Naive thymus-derived CD4-positive, alpha-beta T cell (primary cell): ENCODE measurements around the gene USP43. TPM values are rescaled to one million over a fixed set of nuclear protein-coding genes. Genes with fewer than 3 reads are reported as not detected.
A peak's percentile ranks its signal among the peaks of the same experiment; 100 is the strongest.
"Not testable (repeated sequence)": the region's sequence is repeated elsewhere in the genome, so short reads cannot be mapped to it uniquely, and the experiment has no call there.

Source experiments
- ATAC-seq: fragments of 150-1000 bp; cut with Tn5 transposase; 2 replicates; pipeline ENCODE4 v1.10.0; 2021; ENCODE audit warnings: mild to moderate bottlenecking, moderate library complexity
- CTCF ChIA-PET: fragments of 350-600 bp; sonication (Branson Sonifier 250); formaldehyde crosslinking; loops from one replicate; lab custom pipeline; 2021; ENCODE audit warnings: antibody characterized with exemption; lab: Charles Lee
- POLR2A ChIA-PET: fragments of 350-600 bp; sonication (Branson Sonifier 250); formaldehyde crosslinking; loops from one replicate; lab custom pipeline; 2021; ENCODE audit warnings: antibody characterized with exemption, inconsistent platforms; lab: Charles Lee
- DNase-seq, 9 donors: peaks; one replicate each; pipeline versions ENCODE4 v3.0.0 to v3.0.0-alpha.2; 2020 to 2022; ENCODE audit warnings: mixed read lengths in 1 of 9
- H3K27ac ChIP-seq: one replicate; pipeline ENCODE4 v1.7.0; 2013; ENCODE audit warnings: mild to moderate bottlenecking, low read depth, low read length, moderate library complexity
- H3K27me3 ChIP-seq, 2 donors: one replicate each; pipeline ENCODE4 v1.7.0; 2013; ENCODE audit warnings: low read length in 2 of 2, mild to moderate bottlenecking in 2 of 2, moderate library complexity in 2 of 2; ENCODE audit not compliant: control insufficient read depth in 2 of 2, insufficient read depth in 2 of 2
- H3K36me3 ChIP-seq, 3 experiments: 1 replicate in 2 of 3; 2 replicates in 1 of 3; pipeline ENCODE4 v1.7.0; 2013; ENCODE audit warnings: low read length in 3 of 3, mild to moderate bottlenecking in 3 of 3, moderate library complexity in 1 of 3; ENCODE audit not compliant: insufficient read depth in 3 of 3, control insufficient read depth in 2 of 3
- H3K4me1 ChIP-seq, 2 donors: one replicate each; pipeline ENCODE4 v1.7.0; 2013; ENCODE audit warnings: low read length in 2 of 2, mild to moderate bottlenecking in 2 of 2, moderate library complexity in 1 of 2; ENCODE audit not compliant: control insufficient read depth in 2 of 2, insufficient read depth in 2 of 2
- H3K4me3 ChIP-seq: 2 replicates; pipeline ENCODE4 v1.7.0; 2013; ENCODE audit warnings: mild to moderate bottlenecking, low read length
- H3K9me3 ChIP-seq, 3 experiments: 1 replicate in 2 of 3; 2 replicates in 1 of 3; pipeline ENCODE4 v1.7.0; 2013; ENCODE audit warnings: low read length in 3 of 3; ENCODE audit not compliant: control insufficient read depth in 2 of 3
- H3K27ac Mint-ChIP-seq, 9 donors: one replicate each; pipeline ENCODE4 v1.8.0; 2020 to 2022; ENCODE audit warnings: mixed read lengths in 9 of 9, mild to moderate bottlenecking in 8 of 9, moderate library complexity in 5 of 9, inconsistent platforms in 2 of 9
- H3K27me3 Mint-ChIP-seq, 5 donors: one replicate each; pipeline ENCODE4 v1.8.0; 2021 to 2022; ENCODE audit warnings: mixed read lengths in 5 of 5, mild to moderate bottlenecking in 1 of 5
- H3K36me3 Mint-ChIP-seq, 5 donors: one replicate each; pipeline ENCODE4 v1.8.0; 2020 to 2022; ENCODE audit warnings: mixed read lengths in 5 of 5, mild to moderate bottlenecking in 3 of 5, inconsistent platforms in 1 of 5
- H3K4me1 Mint-ChIP-seq, 7 donors: one replicate each; pipeline ENCODE4 v1.8.0; 2020 to 2022; ENCODE audit warnings: mixed read lengths in 7 of 7, mild to moderate bottlenecking in 3 of 7, inconsistent platforms in 1 of 7
- H3K4me3 Mint-ChIP-seq, 10 donors: one replicate each; pipeline ENCODE4 v1.8.0; 2020 to 2022; ENCODE audit warnings: mild to moderate bottlenecking in 10 of 10, mixed read lengths in 10 of 10, moderate library complexity in 6 of 10, inconsistent platforms in 2 of 10
- H3K9me3 Mint-ChIP-seq, 11 donors: one replicate each; pipeline ENCODE4 v1.8.0; 2020 to 2022; ENCODE audit warnings: mixed read lengths in 11 of 11, mild to moderate bottlenecking in 4 of 11, inconsistent platforms in 1 of 11, moderate library complexity in 1 of 11
- intact Hi-C, 2 donors: fragments of 100-400 bp; cut with micrococcal nuclease; formaldehyde crosslinking; loops; one replicate each; pipeline ENCODE4 v1.15.1; 2023
- polyA plus RNA-seq, 2 donors: library from polyadenylated mRNA; unstranded; fragments of 300-500 nt; fragmentation: Illumina TruSeq; gene quantifications; one replicate each; pipeline ENCODE4 v1.2.3, GENCODE V29; 2021
- total RNA-seq, 6 experiments: library from RNA in 5 of 6; stranded (reverse) in 5 of 6; gene quantifications; 1 replicate in 5 of 6; 2 replicates in 1 of 6; pipeline ENCODE4 v1.2.3 and lab custom pipeline; 2021 to 2026

USP43 gene
- total and polyA plus RNA-seq, 7 experiments from 2014 or later, result 0.27 to 1.0 TPM; not detected in 5

DNA sequence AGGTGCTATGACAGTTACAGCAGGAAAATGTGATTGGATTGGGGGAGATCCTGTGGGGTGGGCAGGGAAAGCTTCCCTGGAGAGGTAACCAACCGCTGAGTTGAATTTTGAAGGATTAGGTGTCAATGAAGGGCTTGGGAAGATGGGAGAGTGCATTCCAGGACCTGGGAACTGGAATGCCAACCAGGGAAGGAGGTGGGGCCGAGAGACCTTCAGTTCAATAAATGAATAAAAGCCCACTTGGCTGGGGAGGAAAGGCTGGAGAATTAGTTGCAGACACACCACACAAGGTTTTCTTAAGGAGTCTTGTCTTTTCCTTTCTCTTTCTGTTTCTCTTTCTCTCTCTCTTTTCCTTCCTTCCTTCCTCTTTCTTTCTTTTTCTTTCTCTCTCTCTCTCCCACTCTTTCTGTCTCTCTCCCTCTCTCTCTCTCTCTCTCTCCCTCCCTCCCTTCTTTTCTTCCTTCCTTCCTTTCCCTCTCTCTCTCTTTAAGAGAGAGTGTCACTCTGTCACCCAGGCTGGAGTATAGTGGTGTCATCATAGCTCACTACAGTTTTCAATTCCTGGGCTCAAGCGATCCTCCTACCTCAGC lies 3.3 kb downstream of the USP43 start:
- ATAC-seq (no peak), DNase-seq (no peak)
- intact Hi-C loops, result no loop called here
- Histone ChIP-seq H3K27me3 (peaks cover 0 to 14% of the 10 kb centered on the region in 2 donors), H3K27ac (no peak overlapping the region), H3K4me3 (no peak overlapping the region), H3K9me3 (no peaks in the 10 kb centered on the region), H3K4me1 (peaks cover 0 to 3% of the 10 kb centered on the region in 2 donors), H3K36me3 (no peaks in the 10 kb centered on the region)
- Mint-ChIP-seq H3K9me3 (peaks cover 0 to 4% (median 0%) of the 10 kb centered on the region in 11 donors), H3K4me3 (peak overlapping the region in 2 of 10 donors; percentile 1 to 14), H3K27ac (no peak overlapping the region), H3K27me3 (peaks cover 49 to 61% (median 58%) of the 10 kb centered on the region in 5 donors), H3K4me1 (peaks cover 0 to 20% (median 15%) of the 10 kb centered on the region in 7 donors), H3K36me3 (peaks cover 0 to 5% (median 0%) of the 10 kb centered on the region in 5 donors)
- POLR2A ChIA-PET, result no interaction called here
- CTCF ChIA-PET, result no interaction called here

DNA sequence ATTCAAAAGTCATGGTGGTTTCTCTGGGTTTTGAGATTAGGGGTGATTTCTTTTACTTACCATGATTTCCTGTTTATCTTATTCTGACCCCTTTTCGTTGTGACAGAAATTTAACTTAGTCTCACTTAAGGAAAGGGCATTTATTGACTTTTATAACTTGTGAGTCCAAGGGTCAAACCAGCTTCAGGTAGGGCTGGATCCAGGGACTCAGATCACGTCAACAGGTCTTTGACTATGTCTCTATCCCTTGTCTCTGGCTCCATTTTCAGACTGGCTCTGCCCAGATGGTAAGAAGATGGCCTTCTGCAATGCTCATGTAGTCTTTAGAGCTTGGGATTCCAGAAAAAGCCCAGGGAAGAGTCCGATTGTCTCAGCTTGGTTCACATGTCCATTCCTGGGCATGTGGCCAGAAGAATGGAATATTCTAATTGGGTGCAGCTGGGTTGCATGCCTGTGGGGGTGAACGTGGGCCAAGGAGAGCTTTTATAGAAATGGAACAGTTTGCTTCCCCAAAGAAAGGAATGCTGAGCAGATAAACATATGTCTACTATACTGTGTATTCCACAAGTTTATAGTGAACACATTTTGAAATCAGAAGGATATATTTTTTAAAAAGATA lies 13.4 kb downstream of the USP43 start:
- Mint-ChIP-seq H3K4me1 (no peaks in the 10 kb centered on the region), H3K36me3 (no peaks in the 10 kb centered on the region), H3K4me3 (no peak overlapping the region), H3K9me3 (peaks cover 0 to 2% (median 0%) of the 10 kb centered on the region in 11 donors), H3K27me3 (peaks cover 2 to 20% (median 15%) of the 10 kb centered on the region in 5 donors), H3K27ac (no peak overlapping the region)
- Histone ChIP-seq H3K4me3 (no peak overlapping the region), H3K27me3 (no peaks in the 10 kb centered on the region), H3K27ac (no peak overlapping the region), H3K36me3 (no peaks in the 10 kb centered on the region), H3K4me1 (no peaks in the 10 kb centered on the region), H3K9me3 (no peaks in the 10 kb centered on the region)
- ChIA-PET POLR2A (no interaction called here), CTCF (no interaction called here)
- DNase-seq (no peak), ATAC-seq (no peak)
- intact Hi-C loops, result loop anchor here in 1 of 2 donors (10.0 kb wide), 1 partner anchor 84 kb away; the partner anchor contains the start of genes CFAP52 and STX8

DNA sequence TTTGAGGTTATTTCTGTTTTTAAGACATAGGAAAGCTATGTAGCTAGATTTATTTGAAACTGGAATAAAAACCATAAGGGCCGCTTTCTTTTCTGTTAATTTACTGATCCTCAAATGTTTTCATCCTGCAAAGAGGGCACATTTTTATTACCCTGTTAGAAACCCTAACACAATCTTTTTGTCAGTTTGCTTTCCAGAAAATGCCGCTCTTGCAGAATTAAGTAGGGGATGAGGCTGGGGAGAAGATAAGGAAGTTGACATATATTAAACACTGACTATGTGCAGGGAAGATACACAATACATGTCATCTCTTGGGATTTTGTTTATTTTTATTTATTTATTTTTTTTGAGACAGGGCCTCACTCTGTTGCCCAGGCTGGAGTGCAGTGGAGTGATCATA lies 15.7 kb downstream of the USP43 start:
- Histone ChIP-seq H3K4me1 (no peaks in the 10 kb centered on the region), H3K9me3 (no peaks in the 10 kb centered on the region), H3K4me3 (no peak overlapping the region), H3K36me3 (no peaks in the 10 kb centered on the region), H3K27me3 (no peaks in the 10 kb centered on the region), H3K27ac (no peak overlapping the region)
- peaks cover 0 to 4% (median 0%) of the 10 kb centered on the region in 11 donors for H3K9me3 Mint-ChIP-seq
- DNase-seq (no peak), ATAC-seq (no peak)
- H3K36me3 Mint-ChIP-seq, result no peaks in the 10 kb centered on the region
- no peak overlapping the region for H3K4me3 Mint-ChIP-seq
- intact Hi-C loops, result no loop called here
- ChIA-PET POLR2A (no interaction called here), CTCF (no interaction called here)
- H3K4me1 Mint-ChIP-seq, result peaks cover 0 to 4% (median 0%) of the 10 kb centered on the region in 7 donors
- H3K27me3 Mint-ChIP-seq, result peaks cover 2 to 18% (median 10%) of the 10 kb centered on the region in 5 donors
- no peak overlapping the region for H3K27ac Mint-ChIP-seq

DNA sequence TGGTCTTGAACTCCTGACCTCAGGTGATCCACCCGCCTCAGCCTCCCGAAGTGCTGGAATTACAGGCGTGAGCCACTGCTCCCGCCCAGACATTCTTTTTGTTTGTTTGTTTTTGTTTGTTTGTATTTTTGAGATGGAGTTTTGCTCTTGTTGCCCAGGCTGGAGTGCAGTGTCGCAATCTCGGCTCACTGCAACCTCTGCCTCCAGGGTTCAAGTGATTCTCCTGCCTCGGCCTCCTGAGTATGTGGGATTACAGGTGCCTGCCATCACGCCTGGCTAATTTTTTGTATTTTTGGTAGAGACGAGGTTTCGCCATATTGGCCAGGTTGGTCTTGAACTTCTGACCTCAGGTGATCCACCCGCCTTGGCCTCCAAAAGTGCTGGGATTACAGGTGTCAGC lies 18.2 kb downstream of the USP43 start:
- H3K27me3 Mint-ChIP-seq, result peaks cover 4 to 23% (median 9%) of the 10 kb centered on the region in 5 donors
- H3K4me1 Mint-ChIP-seq, result peaks cover 0 to 13% (median 6%) of the 10 kb centered on the region in 7 donors
- H3K27ac Mint-ChIP-seq, intact Hi-C loops, H3K27me3 ChIP-seq, H3K4me1 ChIP-seq, CTCF ChIA-PET, ATAC-seq, H3K36me3 Mint-ChIP-seq, DNase-seq, H3K36me3 ChIP-seq, H3K27ac ChIP-seq, H3K4me3 ChIP-seq, POLR2A ChIA-PET, H3K9me3 Mint-ChIP-seq, H3K9me3 ChIP-seq, H3K4me3 Mint-ChIP-seq: not testable (repeated sequence)

DNA sequence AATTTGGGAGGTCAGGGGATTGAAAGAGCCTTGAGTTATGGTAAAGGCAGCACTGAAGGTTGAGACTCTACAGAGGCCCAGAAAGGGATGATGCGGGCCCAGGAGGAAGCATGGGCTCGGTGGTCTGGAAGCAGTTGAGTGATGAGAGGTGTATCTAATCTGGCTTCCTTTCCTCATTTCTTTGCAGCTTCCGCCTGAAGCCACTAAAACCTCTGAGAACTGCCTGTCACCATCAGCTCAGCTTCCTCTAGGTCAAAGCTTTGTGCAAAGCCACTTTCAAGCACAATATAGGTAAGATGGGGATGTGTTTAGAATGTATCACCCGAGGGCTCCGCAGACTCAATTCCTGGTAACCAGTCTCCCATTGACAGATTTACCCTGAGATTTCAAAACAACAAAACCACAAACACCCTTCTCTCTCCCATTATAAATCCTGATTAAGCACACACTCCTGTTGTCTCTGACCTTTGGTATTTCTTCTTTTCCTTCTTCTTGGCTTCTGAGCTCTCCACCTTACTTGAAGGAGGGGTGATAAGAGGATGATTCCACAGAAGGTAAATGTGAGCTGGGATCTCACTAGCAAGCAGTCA lies 21.2 kb downstream of the USP43 start:
- Mint-ChIP-seq H3K4me1 (peaks cover 0 to 13% (median 6%) of the 10 kb centered on the region in 7 donors), H3K27ac (no peak overlapping the region), H3K4me3 (no peak overlapping the region), H3K27me3 (peaks cover 8 to 30% (median 23%) of the 10 kb centered on the region in 5 donors), H3K9me3 (peaks cover 0 to 4% (median 0%) of the 10 kb centered on the region in 11 donors), H3K36me3 (no peaks in the 10 kb centered on the region)
- ChIA-PET CTCF (no interaction called here), POLR2A (no interaction called here)
- intact Hi-C loops, result no loop called here
- no peak for ATAC-seq
- Histone ChIP-seq H3K27ac (no peak overlapping the region), H3K27me3 (no peaks in the 10 kb centered on the region), H3K4me3 (no peak overlapping the region), H3K36me3 (no peaks in the 10 kb centered on the region), H3K4me1 (peaks cover 0 to 3% of the 10 kb centered on the region in 2 donors), H3K9me3 (no peaks in the 10 kb centered on the region)
- no peak for DNase-seq

DNA sequence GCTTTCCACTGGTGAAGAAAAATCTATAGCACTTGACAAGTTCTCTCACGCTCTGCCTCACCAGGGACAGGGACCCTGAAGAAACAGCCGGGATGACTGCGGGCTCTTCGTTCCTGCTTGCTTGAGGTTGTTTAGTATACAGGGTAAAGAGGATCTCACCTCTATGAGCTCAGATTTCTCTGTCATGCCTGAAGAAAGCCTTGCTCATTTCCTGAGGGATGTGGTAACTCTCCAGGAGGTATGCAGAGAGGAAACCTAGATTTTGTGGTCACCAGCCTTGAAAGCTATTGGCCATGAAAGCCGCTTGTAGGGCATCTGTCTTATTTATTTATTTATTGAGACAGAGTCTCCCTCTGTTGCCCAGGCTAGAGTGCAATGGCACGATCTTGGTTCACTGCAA lies 23.2 kb downstream of the USP43 start:
- ChIA-PET CTCF (no interaction called here), POLR2A (no interaction called here)
- DNase-seq, result no peak
- H3K27me3 ChIP-seq, result no peaks in the 10 kb centered on the region
- H3K36me3 ChIP-seq, result no peaks in the 10 kb centered on the region
- peaks cover 0 to 3% of the 10 kb centered on the region in 2 donors for H3K4me1 ChIP-seq
- Mint-ChIP-seq H3K4me3 (no peak overlapping the region), H3K4me1 (peaks cover 0 to 13% (median 6%) of the 10 kb centered on the region in 7 donors), H3K9me3 (peaks cover 0 to 4% (median 0%) of the 10 kb centered on the region in 11 donors), H3K27me3 (peaks cover 8 to 35% (median 23%) of the 10 kb centered on the region in 5 donors), H3K27ac (no peak overlapping the region), H3K36me3 (no peaks in the 10 kb centered on the region)
- ATAC-seq, result no peak
- intact Hi-C loops, result no loop called here
- H3K27ac ChIP-seq, result no peak overlapping the region
- no peaks in the 10 kb centered on the region for H3K9me3 ChIP-seq
- no peak overlapping the region for H3K4me3 ChIP-seq
